Measurements from ENCODE around the gene CYP39A1.

The CYP39A1 gene

DNA sequence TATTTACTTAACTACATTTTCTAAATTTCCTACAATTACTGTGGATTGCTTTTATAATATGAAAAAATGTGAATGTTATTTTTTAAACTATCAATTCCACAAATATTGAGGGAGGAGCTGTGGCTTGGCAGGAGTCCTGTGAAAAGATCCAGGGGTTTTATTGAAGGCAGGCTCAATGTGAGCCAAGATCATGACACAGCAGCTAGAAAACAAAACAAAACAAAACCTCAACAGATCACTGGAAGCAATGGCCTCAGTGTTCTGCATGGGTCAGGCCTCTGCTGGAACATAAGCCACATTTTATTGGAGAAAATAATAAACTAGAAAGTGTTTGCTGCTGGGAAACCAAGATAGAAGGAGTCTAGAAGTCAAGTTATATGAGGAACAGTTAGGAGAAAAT, 142.0 kb downstream of the CYP39A1 start:
- H3K27me3 ChIP-seq (ENCODE audit: control insufficient read depth, insufficient read depth, low read length): no peaks in the 10 kb centered on the region
- no peaks in the 10 kb centered on the region for H3K36me3 ChIP-seq (ENCODE audit: control insufficient read depth, insufficient read depth, low read length)
- no peaks in the 10 kb centered on the region for H3K9me3 ChIP-seq (ENCODE audit: control insufficient read depth, insufficient read depth, low read depth, low read length)
- H3K4me1 ChIP-seq (ENCODE audit: control insufficient read depth, insufficient read depth, low read length): no peaks in the 10 kb centered on the region
- H3K4me3 ChIP-seq (ENCODE audit: low read depth, low read length): no peak overlapping the region
- no peak overlapping the region for H3K9ac ChIP-seq (ENCODE audit: low read length)
- no peak overlapping the region for H3K27ac ChIP-seq (ENCODE audit: low read depth, low read length)

DNA sequence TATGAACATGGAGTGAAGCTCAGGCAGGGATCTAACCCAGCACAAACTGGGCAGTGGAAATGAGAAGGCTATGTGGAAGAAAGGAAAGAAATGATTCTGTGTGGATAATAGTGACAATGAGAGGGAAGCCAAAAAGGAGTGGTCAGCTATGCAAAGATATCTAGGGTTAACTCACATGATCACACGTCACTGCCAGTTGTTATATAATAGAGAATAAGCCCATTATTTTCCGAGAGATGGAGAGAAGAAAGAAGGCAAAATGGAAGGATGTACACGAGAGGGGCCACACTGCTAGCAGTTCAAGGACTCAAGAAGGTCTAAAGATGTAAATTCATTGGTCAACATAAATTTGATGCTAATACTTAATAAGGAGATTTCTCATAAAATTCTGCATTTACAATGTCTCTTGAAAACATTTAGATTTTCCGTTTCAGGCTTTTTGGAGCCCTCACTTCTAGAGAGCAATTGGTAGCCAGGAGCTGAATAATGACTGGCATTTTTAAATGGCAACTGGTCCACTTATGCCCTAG, 142.6 kb downstream of the CYP39A1 start:
- H3K36me3 ChIP-seq (ENCODE audit: control insufficient read depth, insufficient read depth, low read length): no peaks in the 10 kb centered on the region
- H3K9me3 ChIP-seq (ENCODE audit: control insufficient read depth, insufficient read depth, low read depth, low read length): no peaks in the 10 kb centered on the region
- H3K9ac ChIP-seq (ENCODE audit: low read length): no peak overlapping the region
- no peak overlapping the region for H3K27ac ChIP-seq (ENCODE audit: low read depth, low read length)
- H3K4me3 ChIP-seq (ENCODE audit: low read depth, low read length): no peak overlapping the region
- no peaks in the 10 kb centered on the region for H3K4me1 ChIP-seq (ENCODE audit: control insufficient read depth, insufficient read depth, low read length)
- H3K27me3 ChIP-seq (ENCODE audit: control insufficient read depth, insufficient read depth, low read length): no peaks in the 10 kb centered on the region

DNA sequence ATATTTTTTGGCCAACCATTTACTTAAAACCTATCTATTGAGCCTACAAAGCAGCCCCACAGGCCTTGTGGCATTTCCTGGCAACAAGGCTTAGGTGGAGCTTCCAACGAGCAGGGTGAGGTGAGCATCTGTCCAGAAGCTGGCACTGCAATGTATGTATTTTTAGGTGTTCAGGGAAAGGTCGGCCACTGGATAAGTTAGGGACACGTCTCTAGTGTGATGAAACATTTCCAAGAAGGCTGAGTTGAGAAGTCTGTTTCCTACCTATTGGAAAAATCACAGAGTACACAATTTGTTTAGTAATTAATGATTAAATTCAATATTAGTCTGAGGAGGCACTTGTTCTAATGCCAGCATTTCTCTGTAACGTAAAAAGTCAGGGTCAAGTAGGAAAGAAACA, 143.6 kb downstream of the CYP39A1 start:
- no peak overlapping the region for H3K9ac ChIP-seq (ENCODE audit: low read length)
- no peaks in the 10 kb centered on the region for H3K9me3 ChIP-seq (ENCODE audit: control insufficient read depth, insufficient read depth, low read depth, low read length)
- no peak overlapping the region for H3K4me3 ChIP-seq (ENCODE audit: low read depth, low read length)
- no peaks in the 10 kb centered on the region for H3K36me3 ChIP-seq (ENCODE audit: control insufficient read depth, insufficient read depth, low read length)
- H3K27ac ChIP-seq (ENCODE audit: low read depth, low read length): no peak overlapping the region
- no peaks in the 10 kb centered on the region for H3K27me3 ChIP-seq (ENCODE audit: control insufficient read depth, insufficient read depth, low read length)
- no peaks in the 10 kb centered on the region for H3K4me1 ChIP-seq (ENCODE audit: control insufficient read depth, insufficient read depth, low read length)

DNA sequence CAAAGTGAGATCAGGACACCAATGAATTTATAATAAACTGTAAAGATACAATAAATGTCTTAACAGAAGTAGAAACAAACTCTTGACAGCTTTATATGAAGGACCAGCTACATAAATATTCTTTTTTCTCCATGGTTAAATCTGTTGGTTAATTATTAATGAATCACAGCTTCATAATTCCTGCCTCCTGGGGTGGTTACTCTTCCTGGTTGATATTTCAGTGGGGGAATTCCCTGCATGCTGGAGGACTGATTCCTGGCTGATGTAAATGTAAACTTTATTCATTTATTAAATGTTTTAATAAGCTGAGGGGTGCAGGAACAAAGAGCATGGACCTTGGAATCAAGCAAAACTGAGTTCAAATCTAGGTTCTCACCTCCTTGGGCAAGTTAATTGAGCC, 145.2 kb downstream of the CYP39A1 start:
- Histone ChIP-seq H3K4me3 (ENCODE audit: low read depth, low read length) (no peak overlapping the region), H3K36me3 (ENCODE audit: control insufficient read depth, insufficient read depth, low read length) (no peaks in the 10 kb centered on the region), H3K27me3 (ENCODE audit: control insufficient read depth, insufficient read depth, low read length) (no peaks in the 10 kb centered on the region), H3K9me3 (ENCODE audit: control insufficient read depth, insufficient read depth, low read depth, low read length) (no peaks in the 10 kb centered on the region), H3K4me1 (ENCODE audit: control insufficient read depth, insufficient read depth, low read length) (no peaks in the 10 kb centered on the region), H3K9ac (ENCODE audit: low read length) (no peak overlapping the region), H3K27ac (ENCODE audit: low read depth, low read length) (no peak overlapping the region)

DNA sequence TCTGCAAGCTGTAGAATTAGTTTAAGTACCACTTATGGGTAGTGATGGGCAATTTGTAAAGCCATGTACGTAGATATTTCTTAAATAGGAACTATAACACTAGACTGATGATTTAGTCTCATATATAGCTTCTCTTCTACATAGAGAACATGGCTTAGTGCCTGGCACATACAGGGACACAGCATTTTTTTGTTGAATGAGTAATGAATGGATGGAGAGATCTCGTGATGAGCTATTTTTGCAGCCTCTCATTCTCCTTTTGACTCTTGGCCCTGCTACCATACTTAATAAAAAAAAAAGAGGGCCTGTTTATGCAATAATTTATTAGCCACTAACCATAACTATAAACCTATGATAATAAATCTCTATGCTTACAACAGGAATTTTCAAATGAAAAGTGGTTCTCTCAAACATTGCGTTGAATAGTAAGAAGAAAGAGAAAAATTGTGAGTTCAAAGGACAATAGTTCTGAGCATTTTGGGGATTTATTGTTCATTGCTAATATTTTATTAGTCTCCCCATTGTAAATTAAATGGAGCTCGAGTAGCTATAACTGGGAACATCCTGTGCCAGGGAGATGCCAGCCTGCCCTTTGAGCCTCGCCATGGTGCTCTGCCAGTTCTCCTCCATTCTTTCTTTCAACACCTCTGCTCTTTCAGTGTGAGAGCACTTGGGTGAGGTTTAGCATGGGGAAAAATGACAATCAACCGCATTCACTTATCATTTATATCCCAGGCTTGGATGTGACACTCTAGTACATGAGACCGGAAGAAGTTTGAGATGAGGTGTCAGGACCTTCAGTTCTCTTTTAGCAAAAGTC, 146.7 kb downstream of the CYP39A1 start:
- H3K36me3 ChIP-seq (ENCODE audit: control insufficient read depth, insufficient read depth, low read length): no peaks in the 10 kb centered on the region
- no peaks in the 10 kb centered on the region for H3K9me3 ChIP-seq (ENCODE audit: control insufficient read depth, insufficient read depth, low read depth, low read length)
- H3K27ac ChIP-seq (ENCODE audit: low read depth, low read length): no peak overlapping the region
- no peak overlapping the region for H3K4me3 ChIP-seq (ENCODE audit: low read depth, low read length)
- H3K27me3 ChIP-seq (ENCODE audit: control insufficient read depth, insufficient read depth, low read length): no peaks in the 10 kb centered on the region
- no peaks in the 10 kb centered on the region for H3K4me1 ChIP-seq (ENCODE audit: control insufficient read depth, insufficient read depth, low read length)
- H3K9ac ChIP-seq (ENCODE audit: low read length): no peak overlapping the region

DNA sequence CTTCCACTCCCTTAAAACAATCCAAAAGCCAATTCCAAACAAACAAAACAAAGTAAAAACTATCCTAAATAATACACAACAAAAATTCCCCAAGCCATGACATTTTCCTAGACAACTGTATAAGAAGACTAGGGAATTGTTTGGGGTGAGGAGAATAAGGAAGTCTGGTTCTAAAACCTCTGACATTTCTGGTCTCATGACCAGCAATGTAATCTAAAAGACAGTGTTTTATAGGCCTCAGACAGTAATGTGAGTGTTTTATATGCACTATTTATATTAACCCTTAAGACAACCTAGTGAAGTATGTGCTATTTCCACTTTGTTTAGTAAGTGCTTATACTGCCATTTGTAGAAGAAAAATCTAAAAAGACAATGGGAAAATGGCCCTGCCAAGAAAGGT, 148.4 kb downstream of the CYP39A1 start:
- H3K9me3 ChIP-seq (ENCODE audit: control insufficient read depth, insufficient read depth, low read depth, low read length): no peaks in the 10 kb centered on the region
- no peaks in the 10 kb centered on the region for H3K36me3 ChIP-seq (ENCODE audit: control insufficient read depth, insufficient read depth, low read length)
- no peaks in the 10 kb centered on the region for H3K27me3 ChIP-seq (ENCODE audit: control insufficient read depth, insufficient read depth, low read length)
- no peaks in the 10 kb centered on the region for H3K4me1 ChIP-seq (ENCODE audit: control insufficient read depth, insufficient read depth, low read length)
- no peak overlapping the region for H3K4me3 ChIP-seq (ENCODE audit: low read depth, low read length)
- no peak overlapping the region for H3K27ac ChIP-seq (ENCODE audit: low read depth, low read length)
- H3K9ac ChIP-seq (ENCODE audit: low read length): no peak overlapping the region

DNA sequence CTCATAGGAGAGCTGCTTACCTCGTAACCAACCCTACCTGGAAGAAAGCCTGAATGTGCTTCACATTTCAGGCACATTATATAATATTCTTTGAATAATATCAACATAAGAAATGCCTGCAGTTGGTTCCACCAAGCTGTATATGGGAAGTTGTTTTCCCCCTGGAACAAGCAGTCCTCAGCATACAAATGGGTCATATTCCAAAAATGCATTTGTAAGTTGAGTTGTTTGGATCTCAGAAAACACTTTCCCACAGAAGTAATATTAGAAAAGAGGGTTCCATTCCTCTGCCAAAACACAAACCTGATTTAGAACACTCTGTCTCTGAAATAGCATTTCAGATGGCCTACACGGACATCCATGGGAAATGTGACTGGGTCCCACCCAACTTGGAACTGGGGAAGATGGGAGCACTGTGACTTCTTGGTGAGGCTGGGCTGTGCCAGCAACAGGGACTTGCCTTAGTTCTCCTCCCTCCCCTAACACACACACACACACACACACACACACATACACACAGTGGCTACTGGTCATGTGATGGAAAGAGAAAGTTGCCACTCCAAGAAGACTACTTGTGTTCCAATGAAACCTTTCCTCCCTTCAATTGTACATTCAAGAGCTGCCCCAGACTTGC, 150.0 kb downstream of the CYP39A1 start:
- H3K36me3 ChIP-seq (ENCODE audit: control insufficient read depth, insufficient read depth, low read length): no peaks in the 10 kb centered on the region
- H3K9me3 ChIP-seq (ENCODE audit: control insufficient read depth, insufficient read depth, low read depth, low read length): no peaks in the 10 kb centered on the region
- no peak overlapping the region for H3K27ac ChIP-seq (ENCODE audit: low read depth, low read length)
- no peak overlapping the region for H3K9ac ChIP-seq (ENCODE audit: low read length)
- no peaks in the 10 kb centered on the region for H3K27me3 ChIP-seq (ENCODE audit: control insufficient read depth, insufficient read depth, low read length)
- H3K4me3 ChIP-seq (ENCODE audit: low read depth, low read length): no peak overlapping the region
- no peaks in the 10 kb centered on the region for H3K4me1 ChIP-seq (ENCODE audit: control insufficient read depth, insufficient read depth, low read length)

DNA sequence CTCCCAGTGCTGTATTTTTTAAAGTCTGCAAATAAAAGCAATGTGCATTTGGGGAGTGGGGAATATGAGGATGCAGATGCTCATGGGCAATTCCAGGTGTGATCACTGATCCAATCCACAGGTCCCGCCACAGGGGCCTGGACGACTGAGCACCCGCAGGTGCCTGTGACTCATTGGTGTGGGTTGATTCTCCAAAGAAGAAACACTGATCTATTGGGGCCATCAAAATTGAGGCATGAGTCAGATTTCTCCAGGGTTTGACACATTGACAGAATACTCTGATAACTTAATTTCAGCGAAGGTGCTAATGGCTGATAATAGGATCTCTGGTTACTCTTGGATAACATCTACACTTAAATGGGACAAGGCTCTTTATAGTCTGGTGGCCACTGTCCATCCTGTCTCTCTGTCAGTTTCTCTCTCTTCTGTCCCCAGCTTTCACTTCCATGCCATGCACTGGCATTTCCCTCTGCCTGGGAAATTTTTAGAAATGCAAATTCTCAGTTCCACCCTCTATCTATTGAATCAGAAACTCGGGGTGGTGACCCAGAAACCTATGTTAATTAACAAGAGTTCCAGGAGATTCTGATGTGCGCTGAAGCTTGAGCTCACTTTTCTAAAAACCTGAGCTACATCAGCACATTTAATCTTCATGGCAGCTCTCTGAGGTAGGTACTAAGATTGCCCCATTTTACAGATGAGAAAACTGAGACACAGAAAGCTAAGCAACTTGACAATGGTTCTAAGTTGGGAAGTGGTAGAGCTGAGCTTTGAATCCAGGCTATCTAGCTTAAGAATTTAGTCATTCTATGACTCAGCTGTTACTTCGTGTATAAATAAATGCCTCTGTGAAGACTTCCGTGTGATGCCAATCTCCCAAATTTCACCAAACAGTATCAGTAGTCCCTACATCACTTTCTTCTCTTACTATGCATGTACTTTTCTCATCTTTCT, 151.2 kb downstream of the CYP39A1 start:
- Histone ChIP-seq H3K27ac (ENCODE audit: low read depth, low read length) (no peak overlapping the region), H3K4me1 (ENCODE audit: control insufficient read depth, insufficient read depth, low read length) (no peaks in the 10 kb centered on the region), H3K4me3 (ENCODE audit: low read depth, low read length) (no peak overlapping the region), H3K9me3 (ENCODE audit: control insufficient read depth, insufficient read depth, low read depth, low read length) (no peaks in the 10 kb centered on the region), H3K36me3 (ENCODE audit: control insufficient read depth, insufficient read depth, low read length) (no peaks in the 10 kb centered on the region), H3K27me3 (ENCODE audit: control insufficient read depth, insufficient read depth, low read length) (no peaks in the 10 kb centered on the region), H3K9ac (ENCODE audit: low read length) (no peak overlapping the region)

DNA sequence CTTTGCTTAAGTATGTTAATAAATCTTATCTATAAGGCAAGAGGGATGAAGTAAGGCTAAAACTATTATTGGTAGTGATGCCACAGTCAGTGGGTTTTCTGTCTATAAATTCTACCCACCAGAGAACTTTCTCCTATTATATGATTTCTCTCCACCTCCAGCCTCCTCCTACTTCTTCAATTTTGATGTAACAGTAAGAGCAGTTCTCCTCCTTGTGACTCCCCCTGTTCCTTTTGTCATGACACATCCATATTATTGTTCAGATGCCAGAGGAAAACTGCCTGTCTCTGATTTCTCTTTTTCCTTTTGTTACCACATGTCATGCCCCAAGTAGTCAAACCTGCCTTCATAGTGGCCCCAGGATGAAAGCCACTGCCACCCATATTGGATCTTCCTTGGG, 152.2 kb downstream of the CYP39A1 start:
- H3K4me3 ChIP-seq (ENCODE audit: low read depth, low read length): no peak overlapping the region
- no peak overlapping the region for H3K9ac ChIP-seq (ENCODE audit: low read length)
- no peaks in the 10 kb centered on the region for H3K36me3 ChIP-seq (ENCODE audit: control insufficient read depth, insufficient read depth, low read length)

More for the DNA sequence above, 152.2 kb downstream of the CYP39A1 start:
- Histone ChIP-seq H3K9me3 (ENCODE audit: control insufficient read depth, insufficient read depth, low read depth, low read length) (no peaks in the 10 kb centered on the region), H3K27me3 (ENCODE audit: control insufficient read depth, insufficient read depth, low read length) (no peaks in the 10 kb centered on the region), H3K4me1 (ENCODE audit: control insufficient read depth, insufficient read depth, low read length) (no peaks in the 10 kb centered on the region), H3K27ac (ENCODE audit: low read depth, low read length) (no peak overlapping the region)

All from HUES6 (cell line).